ENCODE data around the gene PREX1.

Gene PREX1

DNA sequence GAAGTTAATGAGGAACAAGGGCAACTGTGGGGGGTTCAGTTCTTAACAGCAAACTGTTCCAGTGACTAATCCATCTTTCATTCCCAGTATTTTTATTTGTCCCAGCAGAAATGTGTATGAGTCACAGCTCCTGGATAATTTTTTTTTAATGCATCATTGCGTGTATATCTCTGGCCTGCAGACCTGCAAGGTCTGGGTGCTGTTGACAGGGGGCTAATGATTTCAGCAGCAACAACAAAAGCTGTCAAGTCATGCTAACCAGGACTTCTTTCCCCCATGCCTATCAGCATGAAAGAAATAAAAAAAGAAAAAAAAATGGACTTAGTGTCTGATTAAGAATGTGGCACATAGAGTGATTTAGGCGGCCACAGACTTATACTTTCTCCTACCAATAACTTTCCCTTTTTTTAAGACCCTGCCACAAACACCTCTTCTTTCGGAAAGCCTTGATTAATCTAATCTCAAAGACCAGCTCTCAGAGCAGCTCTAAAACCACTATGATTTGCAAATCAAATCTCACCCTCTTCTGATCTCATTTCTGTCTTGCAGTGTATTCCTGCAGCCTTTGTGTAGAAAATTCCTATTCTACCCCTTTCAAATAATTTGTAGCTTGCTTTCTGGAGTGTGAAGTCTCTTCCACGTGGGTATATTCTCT lies 14.2 kb upstream of the PREX1 start:
- peaks cover 28% of the 10 kb centered on the region for H3K4me1 ChIP-seq (ENCODE audit: insufficient read depth, poor library complexity, severe bottlenecking)
- TF ChIP-seq CTCF (IDR thresholded peaks at IDR 0.05; ENCODE audit: poor library complexity, severe bottlenecking): no peak
- no peaks in the 10 kb centered on the region for H3K36me3 ChIP-seq (ENCODE audit: low read depth)
- peak; percentile 92 for ATAC-seq (ENCODE audit: low read depth)
- no peak overlapping the region for H3K4me3 ChIP-seq (ENCODE audit: severe bottlenecking)
- peak overlapping the region; percentile 18 for H3K27ac ChIP-seq (ENCODE audit: poor library complexity, severe bottlenecking)
- no peaks in the 10 kb centered on the region for H3K9me3 ChIP-seq (ENCODE audit: severe bottlenecking)
- no peaks in the 10 kb centered on the region for H3K27me3 ChIP-seq (ENCODE audit: insufficient read depth, poor library complexity, severe bottlenecking)
- DNase-seq (ENCODE audit: low spot score): no peak

DNA sequence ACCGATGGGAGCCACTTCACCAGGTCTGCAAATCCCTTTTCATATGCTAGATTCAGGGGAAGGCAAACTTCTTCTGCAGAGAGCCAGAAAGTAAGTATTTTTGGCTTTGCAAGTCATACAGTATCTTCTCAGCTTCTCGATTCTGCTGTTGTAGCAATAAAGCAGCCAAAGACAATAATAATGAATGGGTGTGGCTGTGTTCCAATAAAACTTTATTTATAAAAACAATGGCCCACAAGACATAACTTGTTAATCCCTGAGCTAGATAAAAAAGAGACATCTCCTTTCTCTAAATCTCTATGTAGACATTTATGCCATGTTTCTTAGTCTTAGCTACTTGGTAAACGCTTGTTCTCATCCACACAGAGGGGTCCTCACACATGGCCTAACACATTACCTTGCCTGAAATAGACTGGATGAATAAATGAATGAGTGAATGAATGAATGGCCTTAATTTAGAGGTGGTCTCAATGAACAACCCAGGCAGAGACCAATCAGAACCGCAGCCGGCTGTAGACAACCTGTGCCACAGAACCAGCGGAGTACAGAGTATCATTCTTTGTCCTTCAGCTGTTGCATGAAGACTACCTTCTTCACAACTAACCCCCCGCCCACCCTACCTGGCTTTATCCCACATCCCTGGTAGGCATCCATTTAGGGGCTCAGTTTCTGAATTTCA lies 13.5 kb upstream of the PREX1 start:
- ATAC-seq (ENCODE audit: low read depth) (peak; percentile 5), DNase-seq (ENCODE audit: low spot score) (no peak)
- H3K4me3 ChIP-seq (ENCODE audit: severe bottlenecking): no peak overlapping the region
- no peak for TF ChIP-seq CTCF (IDR thresholded peaks at IDR 0.05; ENCODE audit: poor library complexity, severe bottlenecking)
- H3K27me3 ChIP-seq (ENCODE audit: insufficient read depth, poor library complexity, severe bottlenecking): no peaks in the 10 kb centered on the region
- H3K4me1 ChIP-seq (ENCODE audit: insufficient read depth, poor library complexity, severe bottlenecking): peaks cover 28% of the 10 kb centered on the region
- H3K36me3 ChIP-seq (ENCODE audit: low read depth): no peaks in the 10 kb centered on the region
- H3K27ac ChIP-seq (ENCODE audit: poor library complexity, severe bottlenecking): peak overlapping the region; percentile 18
- no peaks in the 10 kb centered on the region for H3K9me3 ChIP-seq (ENCODE audit: severe bottlenecking)

DNA sequence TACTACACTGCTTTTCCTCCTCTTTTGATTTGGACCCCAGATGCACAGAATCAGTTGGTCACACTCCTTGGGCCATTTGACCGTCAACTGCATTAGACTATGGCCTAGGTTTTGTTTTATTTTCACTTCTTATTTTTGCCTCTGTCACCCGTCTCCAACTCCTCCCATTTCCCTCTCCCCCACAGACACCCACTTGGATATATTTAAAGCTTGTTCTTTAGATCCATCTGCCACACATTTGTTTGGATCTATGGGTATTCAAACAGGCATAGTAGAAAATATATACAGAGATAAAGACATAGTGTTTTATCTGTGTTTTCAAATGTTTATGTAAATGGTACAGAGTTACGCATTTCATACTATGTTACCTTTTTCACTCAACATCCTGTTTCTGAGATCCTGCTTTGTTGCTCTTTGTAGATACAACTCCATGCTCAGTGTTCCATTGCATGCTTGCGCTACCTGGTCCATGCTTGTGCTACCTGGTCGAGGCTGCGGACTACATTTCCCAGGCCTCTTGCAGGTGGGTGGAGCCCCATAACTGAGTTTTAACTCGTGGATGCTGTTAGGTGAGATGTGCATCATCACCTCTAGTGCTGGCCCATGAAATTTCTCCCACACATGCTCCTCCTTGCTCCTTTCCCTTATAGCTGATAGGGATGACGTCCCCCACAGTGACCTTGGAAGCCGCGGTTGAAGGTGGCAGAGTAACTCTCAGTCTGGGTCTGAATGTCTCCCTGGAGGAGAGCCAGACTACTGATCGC lies 11.5 kb upstream of the PREX1 start:
- no peak for TF ChIP-seq CTCF (IDR thresholded peaks at IDR 0.05; ENCODE audit: poor library complexity, severe bottlenecking)
- no peaks in the 10 kb centered on the region for H3K27me3 ChIP-seq (ENCODE audit: insufficient read depth, poor library complexity, severe bottlenecking)
- no peaks in the 10 kb centered on the region for H3K9me3 ChIP-seq (ENCODE audit: severe bottlenecking)
- H3K4me3 ChIP-seq (ENCODE audit: severe bottlenecking): no peak overlapping the region
- DNase-seq (ENCODE audit: low spot score) (no peak), ATAC-seq (ENCODE audit: low read depth) (no peak)
- no peak overlapping the region for H3K27ac ChIP-seq (ENCODE audit: poor library complexity, severe bottlenecking)
- no peaks in the 10 kb centered on the region for H3K36me3 ChIP-seq (ENCODE audit: low read depth)
- H3K4me1 ChIP-seq (ENCODE audit: insufficient read depth, poor library complexity, severe bottlenecking): peaks cover 17% of the 10 kb centered on the region

DNA sequence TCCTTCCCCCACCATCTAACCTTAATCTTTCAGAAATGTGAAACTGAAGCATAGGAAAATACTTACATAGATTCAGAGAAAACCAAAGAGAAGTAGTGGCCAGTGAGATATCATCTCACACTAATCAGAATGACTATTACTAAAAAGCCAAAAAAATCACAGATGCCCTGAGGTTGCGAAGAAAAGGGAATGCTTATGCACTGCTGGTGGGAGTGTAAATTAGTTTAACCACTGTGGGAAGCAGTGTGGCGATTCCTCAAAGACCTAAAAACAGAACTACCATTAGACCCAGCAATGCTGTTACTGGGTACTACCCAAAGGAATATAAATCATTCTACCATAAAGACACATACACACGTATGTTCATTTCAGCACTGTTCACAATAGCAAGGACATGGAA lies 9.2 kb upstream of the PREX1 start:
- DNase-seq (ENCODE audit: low spot score) (no peak), ATAC-seq (ENCODE audit: low read depth) (no peak)
- TF ChIP-seq CTCF (IDR thresholded peaks at IDR 0.05; ENCODE audit: poor library complexity, severe bottlenecking): no peak
- Histone ChIP-seq H3K4me1 (ENCODE audit: insufficient read depth, poor library complexity, severe bottlenecking) (peaks cover 11% of the 10 kb centered on the region), H3K9me3 (ENCODE audit: severe bottlenecking) (no peaks in the 10 kb centered on the region), H3K4me3 (ENCODE audit: severe bottlenecking) (no peak overlapping the region), H3K36me3 (ENCODE audit: low read depth) (no peaks in the 10 kb centered on the region), H3K27ac (ENCODE audit: poor library complexity, severe bottlenecking) (no peak overlapping the region), H3K27me3 (ENCODE audit: insufficient read depth, poor library complexity, severe bottlenecking) (no peaks in the 10 kb centered on the region)
